GM06990 (cell line): ENCODE measurements around the gene LTV1.
"Not testable (repeated sequence)": the region's sequence is repeated elsewhere in the genome, so short reads cannot be mapped to it uniquely, and the experiment has no call there.

ENCODE experiments used
- DNase-seq: peaks from one replicate; pipeline ENCODE4 v3.0.0-alpha.2; 2011; ENCODE audit not compliant: insufficient read length; ENCODE audit errors: extremely low read depth
- H3K27me3 ChIP-seq: replicated peaks from 2 replicates; pipeline ENCODE4 v1.6.0; 2011; ENCODE audit warnings: low read length; ENCODE audit not compliant: control insufficient read depth, insufficient read depth
- H3K36me3 ChIP-seq: 2 replicates; pipeline ENCODE4 v1.5.1; 2011; ENCODE audit warnings: low read length; ENCODE audit not compliant: control insufficient read depth, insufficient read depth
- H3K4me3 ChIP-seq: replicated peaks from 2 replicates; pipeline ENCODE4 v1.5.1; 2011; ENCODE audit warnings: low read depth, mild to moderate bottlenecking, control low read depth, low read length
- TF ChIP-seq, protein P1 (sequence below): IDR thresholded peaks from 2 replicates; pipeline ENCODE4 v1.5.1; 2011; ENCODE audit warnings: low read length, control low read depth, mild to moderate bottlenecking, inconsistent platforms; ENCODE audit not compliant: insufficient read depth, poor library complexity, severe bottlenecking

The LTV1 gene

DNA sequence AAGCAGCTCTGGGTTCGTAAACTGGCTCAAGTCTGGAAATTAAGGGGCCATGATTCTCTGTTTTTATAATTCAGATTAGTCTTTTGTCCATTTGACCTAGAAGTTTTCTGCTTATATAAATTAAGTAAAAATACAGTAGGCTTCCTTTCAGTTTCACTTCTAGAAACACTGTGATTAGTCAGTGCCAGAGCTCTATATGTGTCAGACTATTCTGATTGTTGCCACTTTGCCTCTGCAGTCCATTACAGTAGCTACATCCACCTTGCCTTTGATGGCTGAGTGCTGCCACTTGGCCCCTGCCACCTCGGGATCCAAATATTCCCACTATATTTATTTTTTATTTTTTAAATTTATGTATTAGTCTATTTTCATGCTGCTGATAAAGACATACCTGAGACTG lies 29.1 kb downstream of the LTV1 start:
- Histone ChIP-seq H3K36me3 (no peaks in the 10 kb centered on the region), H3K4me3 (no peak overlapping the region), H3K27me3 (no peaks in the 10 kb centered on the region)
- no peak for DNase-seq
- TF ChIP-seq, protein P1, sequence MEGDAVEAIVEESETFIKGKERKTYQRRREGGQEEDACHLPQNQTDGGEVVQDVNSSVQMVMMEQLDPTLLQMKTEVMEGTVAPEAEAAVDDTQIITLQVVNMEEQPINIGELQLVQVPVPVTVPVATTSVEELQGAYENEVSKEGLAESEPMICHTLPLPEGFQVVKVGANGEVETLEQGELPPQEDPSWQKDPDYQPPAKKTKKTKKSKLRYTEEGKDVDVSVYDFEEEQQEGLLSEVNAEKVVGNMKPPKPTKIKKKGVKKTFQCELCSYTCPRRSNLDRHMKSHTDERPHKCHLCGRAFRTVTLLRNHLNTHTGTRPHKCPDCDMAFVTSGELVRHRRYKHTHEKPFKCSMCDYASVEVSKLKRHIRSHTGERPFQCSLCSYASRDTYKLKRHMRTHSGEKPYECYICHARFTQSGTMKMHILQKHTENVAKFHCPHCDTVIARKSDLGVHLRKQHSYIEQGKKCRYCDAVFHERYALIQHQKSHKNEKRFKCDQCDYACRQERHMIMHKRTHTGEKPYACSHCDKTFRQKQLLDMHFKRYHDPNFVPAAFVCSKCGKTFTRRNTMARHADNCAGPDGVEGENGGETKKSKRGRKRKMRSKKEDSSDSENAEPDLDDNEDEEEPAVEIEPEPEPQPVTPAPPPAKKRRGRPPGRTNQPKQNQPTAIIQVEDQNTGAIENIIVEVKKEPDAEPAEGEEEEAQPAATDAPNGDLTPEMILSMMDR, result no peak

DNA sequence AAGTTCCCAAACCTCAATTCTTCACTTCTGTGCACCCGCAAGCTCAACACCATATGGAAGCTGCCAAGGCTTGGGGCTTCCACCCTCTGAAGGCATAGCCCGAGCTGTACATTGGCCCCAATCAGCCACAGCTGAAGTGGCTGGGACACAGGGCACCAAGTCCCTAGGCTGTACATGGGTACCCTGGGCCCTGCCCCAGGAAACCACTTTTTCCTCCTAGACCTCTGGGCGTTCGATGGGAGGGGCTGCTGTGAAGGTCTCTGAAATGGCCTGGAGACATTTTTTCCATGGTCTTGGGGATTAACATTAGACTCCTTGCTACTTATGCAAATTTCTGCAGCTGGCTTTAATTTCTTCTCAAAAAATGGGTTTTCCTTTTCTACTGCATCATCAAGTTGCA lies 30.5 kb downstream of the LTV1 start:
- H3K4me3 ChIP-seq, H3K36me3 ChIP-seq, DNase-seq, H3K27me3 ChIP-seq: not testable (repeated sequence)

DNA sequence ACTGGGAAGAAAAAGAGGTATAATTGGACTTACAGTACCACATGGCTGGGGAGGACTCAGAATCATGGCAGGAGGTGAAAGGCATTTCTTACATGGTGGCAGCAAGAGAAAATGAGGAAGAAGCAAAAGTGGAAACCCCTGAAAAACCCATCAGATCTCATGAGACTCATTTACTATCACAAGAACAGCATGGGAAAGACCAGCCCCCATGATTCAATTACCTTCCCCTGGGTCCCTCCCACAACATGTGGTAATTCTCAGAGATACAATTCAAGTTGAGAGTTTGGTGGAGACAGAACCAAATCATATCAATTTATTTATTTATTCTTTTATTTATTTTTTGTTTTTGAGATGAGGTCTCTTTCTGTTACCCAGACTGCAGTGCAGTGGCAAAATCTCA lies 31.4 kb downstream of the LTV1 start:
- not testable (repeated sequence) for DNase-seq, H3K27me3 ChIP-seq, H3K36me3 ChIP-seq, H3K4me3 ChIP-seq

DNA sequence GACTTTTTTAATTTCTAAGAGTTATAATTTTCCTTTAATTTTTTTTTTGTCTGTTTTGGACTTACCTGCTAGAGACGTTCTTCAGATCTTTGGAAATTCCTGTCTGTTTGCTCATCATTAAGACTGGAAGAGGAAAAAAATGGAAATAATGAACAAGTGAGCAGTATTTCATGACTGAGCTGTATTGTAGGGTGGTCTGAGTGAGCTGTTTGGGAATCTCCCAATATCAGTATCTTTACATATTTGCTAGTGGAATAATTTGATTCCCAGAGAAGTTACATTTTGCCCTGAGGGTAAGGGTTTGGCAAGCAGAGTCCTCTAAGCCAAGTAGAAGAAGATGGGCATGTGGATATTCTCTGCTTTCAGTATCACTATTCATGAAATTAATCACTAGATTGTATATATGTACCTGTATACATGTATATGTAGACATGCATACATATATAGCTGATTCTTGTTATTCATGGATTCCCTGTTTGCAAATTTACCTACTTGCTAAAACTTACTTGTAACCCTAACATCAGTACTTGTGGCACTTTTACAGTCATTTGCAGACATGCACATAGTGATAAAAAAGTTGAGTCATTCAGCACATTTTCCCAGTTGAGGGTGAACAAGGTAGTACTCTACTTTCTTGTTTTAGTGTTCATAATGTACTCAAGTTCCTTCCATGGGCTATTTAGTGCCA lies 34.6 kb downstream of the LTV1 start:
- no peak for DNase-seq
- Histone ChIP-seq H3K27me3 (no peaks in the 10 kb centered on the region), H3K4me3 (no peak overlapping the region), H3K36me3 (no peaks in the 10 kb centered on the region)
- TF ChIP-seq, protein P1, result no peak

DNA sequence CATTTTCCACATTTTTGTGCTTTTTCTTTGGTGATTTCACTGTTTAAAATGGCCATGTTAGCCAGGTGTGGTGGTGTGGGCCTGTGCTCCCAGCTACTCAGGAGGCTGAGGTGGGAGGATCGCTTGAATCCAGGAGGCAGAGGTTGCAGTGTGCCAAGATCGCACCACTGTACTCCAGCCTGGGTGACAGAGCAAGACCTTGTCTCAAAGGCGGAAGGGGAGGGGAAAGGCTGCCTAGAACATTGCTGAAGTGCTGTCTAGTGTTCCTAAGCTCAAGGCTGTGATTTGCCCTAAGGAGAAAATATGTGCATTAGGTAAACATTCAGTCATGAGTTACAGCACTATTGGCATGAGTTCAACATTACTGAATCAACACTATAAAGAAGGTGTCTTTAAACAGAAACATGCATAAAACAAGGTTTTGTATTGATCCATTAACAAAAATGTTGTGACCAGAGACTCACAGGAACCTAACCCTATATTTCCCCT lies 35.2 kb downstream of the LTV1 start:
- Histone ChIP-seq H3K27me3 (no peaks in the 10 kb centered on the region), H3K4me3 (no peak overlapping the region), H3K36me3 (no peaks in the 10 kb centered on the region)
- TF ChIP-seq, protein P1, result no peak
- no peak for DNase-seq

DNA sequence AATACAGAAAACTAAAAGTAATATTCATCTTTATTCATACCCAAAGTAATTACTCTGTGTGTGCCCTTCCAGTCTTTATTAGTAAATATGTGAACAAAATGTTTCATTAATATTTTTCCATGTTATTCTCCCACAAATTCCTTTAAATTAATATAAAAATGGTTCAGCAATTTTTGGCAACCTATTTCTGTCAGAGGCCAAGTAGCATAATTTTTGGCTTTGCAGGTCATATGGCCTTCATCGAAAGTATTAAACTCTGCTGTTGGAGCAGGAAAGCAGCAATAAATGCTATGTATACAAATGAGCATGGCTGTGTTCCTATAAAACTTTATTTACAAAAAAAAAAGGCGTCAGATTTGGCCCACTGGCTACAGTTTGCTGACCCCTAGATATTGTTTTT lies 37.3 kb downstream of the LTV1 start:
- Histone ChIP-seq H3K36me3 (no peaks in the 10 kb centered on the region), H3K27me3 (no peaks in the 10 kb centered on the region), H3K4me3 (no peak overlapping the region)
- no peak for DNase-seq
- TF ChIP-seq, protein P1, result no peak
